HL-60 (cell line): ENCODE data around the gene IDH3A.

Source experiments
- DNase-seq, 2 experiments: peaks; one replicate each; pipeline ENCODE4 v3.0.0-alpha.2; 2010 to 2020; ENCODE audit warnings: low read depth in 1 of 2, low spot score in 1 of 2
- H3K27ac ChIP-seq: fragments of 250-450 bp; sonication (Bioruptor Pico); replicated peaks from 2 replicates; pipeline ENCODE4 v1.5.1; 2020; ENCODE audit warnings: mild to moderate bottlenecking, moderate library complexity
- H3K27me3 ChIP-seq: fragments of 250-450 bp; sonication (Bioruptor Pico); 2 replicates; pipeline ENCODE4 v1.5.1; 2021; ENCODE audit warnings: mild to moderate bottlenecking, moderate library complexity; ENCODE audit not compliant: insufficient read depth, poor library complexity, severe bottlenecking
- H3K4me3 ChIP-seq: replicated peaks from 2 replicates; pipeline ENCODE4 v1.5.1; 2011; ENCODE audit warnings: mild to moderate bottlenecking, control low read depth, low read length; ENCODE audit not compliant: insufficient read depth
- CTCF ChIP-seq: IDR thresholded peaks from one replicate; pipeline ENCODE4 v1.5.1; 2011; ENCODE audit warnings: low read length, control low read depth, inconsistent platforms; ENCODE audit not compliant: insufficient read depth
- GABPA ChIP-seq: IDR thresholded peaks from 2 replicates; pipeline ENCODE4 v1.6.1; 2012; ENCODE audit warnings: low read depth
- POLR2AphosphoS5 ChIP-seq: IDR thresholded peaks from 2 replicates; pipeline ENCODE4 v1.6.1; 2012; ENCODE audit warnings: low read depth
- REST ChIP-seq: IDR thresholded peaks from 2 replicates; pipeline ENCODE4 v1.6.1; 2012; ENCODE audit warnings: low read depth; ENCODE audit not compliant: insufficient replicate concordance
- SPI1 ChIP-seq: IDR thresholded peaks from 2 replicates; pipeline ENCODE4 v1.6.1; 2012; ENCODE audit warnings: low read depth, mild to moderate bottlenecking, borderline replicate concordance

The IDH3A gene

GRCh38 chr15:78203346-78204225 lies 54.4 kb downstream of the IDH3A start:
- Histone ChIP-seq H3K27ac (no peak overlapping the region), H3K4me3 (no peak overlapping the region), H3K27me3 (no peaks in the 10 kb centered on the region)
- TF ChIP-seq POLR2AphosphoS5: no peak
- no peak for TF ChIP-seq CTCF
- TF ChIP-seq REST: no peak
- no peak for TF ChIP-seq SPI1
- no peak for TF ChIP-seq GABPA
- DNase-seq: no peak

- Histone ChIP-seq H3K27me3 (no peaks in the 10 kb centered on the region), H3K4me3 (no peak overlapping the region), H3K27ac (no peak overlapping the region)
- DNase-seq: no peak
- TF ChIP-seq CTCF (no peak), GABPA (no peak), POLR2AphosphoS5 (no peak)
Measured at GRCh38 chr15:78204351-78205309, 55.5 kb downstream of the IDH3A start.

- no peak for TF ChIP-seq CTCF
- Histone ChIP-seq H3K27me3 (no peaks in the 10 kb centered on the region), H3K4me3 (no peak overlapping the region), H3K27ac (no peak overlapping the region)
- DNase-seq: no peak
Measured at GRCh38 chr15:78205337-78205736, 56.2 kb downstream of the IDH3A start.

- no peaks in the 10 kb centered on the region for H3K27me3 ChIP-seq
- H3K27ac ChIP-seq: no peak overlapping the region
- no peak for DNase-seq
- H3K4me3 ChIP-seq: no peak overlapping the region
- TF ChIP-seq CTCF (no peak), REST (no peak), GABPA (no peak), POLR2AphosphoS5 (no peak), SPI1 (no peak)
Measured at GRCh38 chr15:78205856-78206255, 56.7 kb downstream of the IDH3A start.
